Thoracic aorta (tissue), 2 donors: ENCODE results near the gene DNAH17. TPM values are rescaled to one million over a fixed set of nuclear protein-coding genes. Genes with fewer than 3 reads are reported as not detected.

ENCODE experiments used
- ATAC-seq: fragments of 150-250 bp; one replicate; pipeline ENCODE4 v1.8.0; 2017; ENCODE audit warnings: low read depth; ENCODE audit not compliant: insufficient number of reproducible peaks, low FRiP score
- DNase-seq: peaks from one replicate; pipeline ENCODE4 v3.0.0-alpha.2; 2020; ENCODE audit warnings: low spot score
- H3K27ac ChIP-seq, 2 donors: fragments of 200-600 bp; sonication (generic); 1 replicate in 1 of 2; 2 replicates in 1 of 2; pipeline ENCODE4 v1.5.1; 2016; ENCODE audit warnings: mild to moderate bottlenecking in 2 of 2, moderate library complexity in 2 of 2
- H3K27me3 ChIP-seq: fragments of 200-600 bp; sonication (generic); replicated peaks from 2 replicates; pipeline ENCODE4 v1.6.0; 2016; ENCODE audit warnings: mild to moderate bottlenecking; ENCODE audit not compliant: insufficient read depth
- H3K36me3 ChIP-seq: fragments of 200-600 bp; sonication (generic); one replicate; pipeline ENCODE4 v1.5.1; 2016
- H3K4me1 ChIP-seq, 2 donors: fragments of 200-600 bp; sonication (generic); 1 replicate in 1 of 2; 2 replicates in 1 of 2; pipeline versions ENCODE4 v1.5.1 to v1.6.0; 2016; ENCODE audit warnings: low read depth in 2 of 2, mild to moderate bottlenecking in 1 of 2; ENCODE audit not compliant: control insufficient read depth in 1 of 2
- H3K4me3 ChIP-seq: fragments of 200-600 bp; sonication (generic); 2 replicates; pipeline ENCODE4 v1.5.1; 2016; ENCODE audit warnings: mild to moderate bottlenecking
- H3K9me3 ChIP-seq: fragments of 200-600 bp; sonication (generic); 2 replicates; pipeline ENCODE4 v1.5.1; 2016
- CTCF ChIP-seq: fragments of 200-600 bp; sonication (generic); IDR thresholded peaks from one replicate; pipeline ENCODE4 v1.5.1; 2019; ENCODE audit warnings: antibody characterized with exemption
- total RNA-seq, 2 donors: library from RNA; depleted of rRNA; stranded (reverse); fragments of >200 nt; gene quantifications; one replicate each; pipeline versions ENCODE4 v1.1.0 to v1.2.3, GENCODE V29; 2016

Gene DNAH17
- total RNA-seq, 2 donors from 2014 or later = 0.14 TPM

GRCh38 chr17:78399693-78400144 lies 177.5 kb downstream of the DNAH17 start:
- H3K36me3 ChIP-seq = peaks cover 40% of the 10 kb centered on the region
- H3K9me3 ChIP-seq = no peaks in the 10 kb centered on the region
- no peak overlapping the region for H3K4me3 ChIP-seq
- H3K4me1 ChIP-seq = peaks cover 12 to 29% of the 10 kb centered on the region in 2 donors
- ATAC-seq (no peak), DNase-seq (no peak)
- TF ChIP-seq CTCF = no peak
- no peaks in the 10 kb centered on the region for H3K27me3 ChIP-seq
- H3K27ac ChIP-seq = no peak overlapping the region

- Histone ChIP-seq H3K9me3 (no peaks in the 10 kb centered on the region), H3K36me3 (peaks cover 35% of the 10 kb centered on the region), H3K27me3 (no peaks in the 10 kb centered on the region), H3K27ac (no peak overlapping the region), H3K4me3 (no peak overlapping the region), H3K4me1 (peaks cover 12 to 29% of the 10 kb centered on the region in 2 donors)
- no peak for TF ChIP-seq CTCF
- DNase-seq (no peak), ATAC-seq (no peak)
These were observed 178.0 kb downstream of the DNAH17 start for GRCh38 chr17:78399028-78399692.

GRCh38 chr17:78398390-78398789 lies 178.8 kb downstream of the DNAH17 start:
- DNase-seq (no peak), ATAC-seq (no peak)
- Histone ChIP-seq H3K36me3 (peaks cover 29% of the 10 kb centered on the region), H3K9me3 (no peaks in the 10 kb centered on the region), H3K27ac (peak overlapping the region; percentile 15 to 82), H3K4me3 (no peak overlapping the region), H3K4me1 (peaks cover 12 to 29% of the 10 kb centered on the region in 2 donors), H3K27me3 (no peaks in the 10 kb centered on the region)
- no peak for TF ChIP-seq CTCF

- no peaks in the 10 kb centered on the region for H3K27me3 ChIP-seq
- no peak for TF ChIP-seq CTCF
- peak overlapping the region; percentile 75 to 82 for H3K27ac ChIP-seq
- peaks cover 12 to 29% of the 10 kb centered on the region in 2 donors for H3K4me1 ChIP-seq
- H3K36me3 ChIP-seq = peaks cover 26% of the 10 kb centered on the region
- DNase-seq = peak; percentile 36
- H3K4me3 ChIP-seq = peak overlapping the region; percentile 36
- H3K9me3 ChIP-seq = no peaks in the 10 kb centered on the region
- peak; percentile 62 for ATAC-seq
These were observed 179.5 kb downstream of the DNAH17 start for GRCh38 chr17:78397681-78398101.

- Histone ChIP-seq H3K27me3 (no peaks in the 10 kb centered on the region), H3K27ac (peak overlapping the region; percentile 75 to 82), H3K4me3 (peak overlapping the region; percentile 36), H3K9me3 (no peaks in the 10 kb centered on the region), H3K36me3 (peaks cover 26% of the 10 kb centered on the region), H3K4me1 (peaks cover 12 to 33% of the 10 kb centered on the region in 2 donors)
- no peak for TF ChIP-seq CTCF
- ATAC-seq (peak; percentile 41), DNase-seq (peak; percentile 40)
These were observed 180.5 kb downstream of the DNAH17 start for GRCh38 chr17:78396441-78397337.
